ENCODE measurements around the gene TXNDC16.

Gene TXNDC16

DNA sequence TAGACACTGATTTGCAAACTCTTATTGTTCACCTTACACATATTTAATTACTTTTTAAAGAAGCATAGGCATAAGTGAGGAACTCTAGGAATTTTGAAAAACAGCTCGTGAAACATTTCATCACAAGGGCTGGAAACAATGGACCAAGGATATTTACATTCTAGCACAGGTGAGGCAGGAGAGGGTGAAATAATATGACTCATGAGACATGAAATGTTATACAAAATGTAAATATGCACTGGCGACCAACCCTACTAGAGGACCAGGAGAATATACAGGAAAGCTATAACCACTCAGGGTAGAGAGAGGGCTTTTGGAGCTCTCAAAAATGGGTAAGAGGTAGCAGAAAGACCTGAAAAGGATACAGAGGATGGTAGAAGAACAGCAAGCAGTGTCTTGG lies 122.9 kb downstream of the TXNDC16 start:
- DNase-seq (ENCODE audit: low spot score): peak; percentile 4
- no peak overlapping the region for H3K27ac ChIP-seq
- TF ChIP-seq CTCF (conservative IDR thresholded peaks at IDR 0.05; ENCODE audit: low read depth): no peak
- POLR2A ChIA-PET (ENCODE audit: low non-redundant PET): no interaction called here
- CTCF ChIA-PET: no interaction called here

- CTCF ChIA-PET: interaction anchor here (0.6 kb wide), 1 partner anchor 98 kb away, joined by 3 read pairs; no protein-coding TSS in a partner anchor
- H3K27ac ChIP-seq: no peak overlapping the region
- TF ChIP-seq CTCF (conservative IDR thresholded peaks at IDR 0.05; ENCODE audit: low read depth): no peak
- POLR2A ChIA-PET (ENCODE audit: low non-redundant PET): no interaction called here
- no peak for DNase-seq (ENCODE audit: low spot score)
These were observed 124.8 kb downstream of the TXNDC16 start for GRCh38 chr14:52427460-52427859.

GRCh38 chr14:52422650-52423356 lies 129.5 kb downstream of the TXNDC16 start:
- POLR2A ChIA-PET (ENCODE audit: low non-redundant PET): no interaction called here
- CTCF ChIA-PET: no interaction called here
- no peak overlapping the region for H3K27ac ChIP-seq
- TF ChIP-seq CTCF (conservative IDR thresholded peaks at IDR 0.05; ENCODE audit: low read depth): no peak
- no peak for DNase-seq (ENCODE audit: low spot score)

- TF ChIP-seq CTCF (conservative IDR thresholded peaks at IDR 0.05; ENCODE audit: low read depth): no peak
- ChIA-PET CTCF (no interaction called here), POLR2A (ENCODE audit: low non-redundant PET) (no interaction called here)
- no peak overlapping the region for H3K27ac ChIP-seq
- no peak for DNase-seq (ENCODE audit: low spot score)
These were observed 135.2 kb downstream of the TXNDC16 start for GRCh38 chr14:52417139-52417538.

GRCh38 chr14:52413729-52414408 lies 138.4 kb downstream of the TXNDC16 start:
- no peak for TF ChIP-seq CTCF (conservative IDR thresholded peaks at IDR 0.05; ENCODE audit: low read depth)

GRCh38 chr14:52412426-52412825 lies 139.9 kb downstream of the TXNDC16 start:
- ChIA-PET CTCF (no interaction called here), POLR2A (ENCODE audit: low non-redundant PET) (no interaction called here)
- no peak for TF ChIP-seq CTCF (conservative IDR thresholded peaks at IDR 0.05; ENCODE audit: low read depth)
- DNase-seq (ENCODE audit: low spot score): no peak
- no peak overlapping the region for H3K27ac ChIP-seq

More at GRCh38 chr14:52413729-52414408, 138.4 kb downstream of the TXNDC16 start:
- ChIA-PET CTCF (no interaction called here), POLR2A (ENCODE audit: low non-redundant PET) (no interaction called here)
- H3K27ac ChIP-seq: no peak overlapping the region
- no peak for DNase-seq (ENCODE audit: low spot score)

Measured in RWPE1 (cell line).